NCI-H345 (cell line): ENCODE results near the gene SLC2A11.

Source experiments
- DNase-seq: peaks from one replicate; lab custom pipeline; 2025; lab: John Stamatoyannopoulos, UW

Gene SLC2A11

GRCh38 chr22:23832226-23833016 is 25.3 kb upstream of the SLC2A11 start:
- DNase-seq = no peak

- DNase-seq = no peak
These were observed 24.5 kb upstream of the SLC2A11 start for GRCh38 chr22:23833017-23833751.

DNA sequence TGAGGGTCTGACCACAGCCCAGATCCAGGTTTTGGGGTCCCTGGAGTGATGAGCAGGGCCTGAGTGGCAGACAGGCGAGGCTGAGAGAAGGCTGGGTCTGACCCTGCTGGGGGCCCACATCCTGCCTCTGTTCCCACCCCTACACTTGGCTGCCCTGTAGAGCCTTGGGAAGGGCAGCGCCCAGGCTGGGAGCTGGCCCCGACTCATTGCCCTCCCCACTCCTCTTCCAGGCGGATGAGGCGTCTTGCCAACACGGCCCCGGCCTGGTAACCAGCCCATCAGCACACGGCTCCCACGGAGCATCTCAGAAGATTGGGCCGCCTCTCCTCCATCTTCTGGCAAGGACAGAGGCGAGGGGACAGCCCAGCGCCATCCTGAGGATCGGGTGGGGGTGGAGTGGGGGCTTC is 23.8 kb upstream of the SLC2A11 start:
- DNase-seq = no peak

GRCh38 chr22:23834406-23834792 is 23.3 kb upstream of the SLC2A11 start:
- DNase-seq = no peak

DNA sequence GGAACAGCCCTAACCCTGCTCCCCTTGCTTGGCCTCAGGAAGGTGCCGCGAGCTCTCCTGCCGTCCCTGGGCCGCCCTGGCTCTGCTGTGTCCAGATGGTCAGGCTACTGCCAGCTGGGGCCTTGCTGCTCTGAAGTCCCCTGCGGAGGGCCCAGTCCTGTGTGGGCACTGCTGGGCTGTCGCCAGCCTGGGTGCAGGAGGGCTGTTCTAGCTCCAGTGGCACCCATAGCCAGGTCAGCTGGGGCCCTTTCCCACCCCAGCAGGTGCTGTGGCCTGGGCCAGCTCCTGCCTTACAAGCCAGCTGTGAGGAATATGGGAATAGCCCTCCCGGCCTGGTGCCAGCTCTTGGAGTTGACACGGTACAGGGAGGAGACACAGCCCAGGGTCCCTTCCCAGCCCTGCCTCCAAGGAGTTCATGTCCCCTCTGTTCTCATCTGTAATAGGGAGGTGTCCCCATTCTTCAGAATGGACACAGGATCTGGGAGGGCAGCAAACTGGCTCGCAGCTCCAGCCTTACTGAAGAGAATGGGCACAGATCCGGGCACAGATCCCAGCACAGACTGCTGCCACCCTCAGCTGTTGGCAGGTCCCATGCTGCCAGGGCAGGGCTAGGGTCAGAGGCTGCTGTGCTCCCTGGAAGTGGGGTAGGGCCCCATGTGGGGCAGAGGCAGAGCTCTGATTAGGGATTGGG is 22.7 kb upstream of the SLC2A11 start:
- no peak for DNase-seq

- DNase-seq = no peak
These were observed 22.1 kb upstream of the SLC2A11 start for GRCh38 chr22:23835484-23836144.

- DNase-seq = no peak
These were observed 21.4 kb upstream of the SLC2A11 start for GRCh38 chr22:23836281-23836680.

DNA sequence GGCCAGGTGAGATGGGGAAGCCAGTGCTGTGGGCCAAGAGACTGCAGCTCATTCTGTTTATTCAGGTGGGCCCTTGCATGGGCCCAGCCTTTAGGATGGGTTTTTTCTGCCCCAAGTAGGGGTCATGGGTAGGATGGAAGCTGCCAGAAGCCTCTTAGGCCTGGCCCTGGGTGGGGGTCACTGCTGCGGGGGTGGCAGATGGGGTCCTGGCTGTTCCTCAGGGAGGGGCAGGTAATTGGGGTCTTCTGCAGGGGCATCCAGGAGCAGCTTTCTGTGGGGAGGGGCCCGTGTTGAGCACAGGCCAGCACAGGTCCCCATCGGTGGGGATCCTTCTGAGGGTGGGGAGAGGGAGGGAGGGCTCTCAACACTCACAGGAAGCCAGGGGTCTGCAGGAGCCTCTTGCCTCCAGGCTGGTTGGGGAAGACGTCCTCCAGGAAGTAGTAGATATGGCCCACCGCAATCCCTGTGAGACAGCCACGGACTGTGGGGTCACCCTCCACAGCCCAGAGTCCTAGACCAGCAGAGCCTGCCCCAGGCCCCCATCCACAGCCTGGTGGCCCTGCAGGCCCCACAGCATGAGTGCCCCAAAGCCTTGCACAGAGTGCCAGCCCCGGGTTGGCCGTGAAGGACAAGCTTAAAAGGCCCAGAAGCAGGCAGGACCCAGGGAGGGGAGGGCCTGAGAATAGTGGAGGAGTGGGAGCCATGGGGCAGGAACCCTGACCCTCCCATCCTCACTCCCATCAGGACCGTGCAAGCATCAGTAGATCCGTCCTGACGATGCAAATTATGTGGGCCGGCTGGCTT is 20.8 kb upstream of the SLC2A11 start:
- no peak for DNase-seq

GRCh38 chr22:23837496-23837859 is 20.2 kb upstream of the SLC2A11 start:
- DNase-seq = no peak

DNA sequence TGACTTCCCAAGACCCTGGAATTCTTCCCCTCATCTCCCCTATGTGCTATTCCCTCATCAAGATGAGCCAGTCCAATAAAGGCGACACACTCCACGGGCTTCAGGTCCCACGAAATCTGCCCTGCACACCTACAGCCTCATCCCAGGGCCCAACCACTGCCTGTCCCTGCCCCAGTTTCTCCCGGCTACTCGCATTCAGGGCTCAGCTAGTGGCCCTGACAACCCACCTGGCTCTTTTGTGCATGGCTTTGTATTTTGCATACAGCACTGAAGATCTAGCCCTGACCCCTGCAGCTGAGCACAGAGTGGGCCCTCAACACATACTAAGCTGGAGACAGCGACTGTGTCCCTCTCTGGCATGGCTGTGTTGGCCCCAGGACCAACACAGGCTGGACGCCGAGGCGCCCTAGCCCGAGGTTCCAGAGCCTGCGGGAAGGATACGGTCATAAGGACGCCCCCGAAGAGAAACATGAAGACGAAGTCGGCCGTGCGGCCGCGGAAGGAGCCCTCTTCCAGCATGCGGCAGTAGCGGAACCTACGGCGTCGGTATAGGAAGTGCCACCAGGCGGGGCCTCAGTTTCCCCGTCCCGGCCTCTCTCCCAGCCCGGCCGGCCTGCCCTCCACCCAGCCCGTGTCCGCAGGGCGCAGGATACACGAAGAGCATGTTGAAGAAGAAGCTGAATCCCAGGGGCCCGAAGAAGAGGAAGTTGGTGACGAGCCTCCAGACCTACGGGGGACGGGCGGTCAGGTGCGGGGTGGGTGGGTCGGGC is 19.6 kb upstream of the SLC2A11 start:
- DNase-seq = peak; percentile 37

- DNase-seq = peak; percentile 100
These were observed 18.8 kb upstream of the SLC2A11 start, which contains the start of gene DERL3 for GRCh38 chr22:23838681-23839468. Gene DERL3, minus strand, starts transcription at chr22:23839006. Its CDS starts 19 bp downstream, at chr22:23838987.

DNA sequence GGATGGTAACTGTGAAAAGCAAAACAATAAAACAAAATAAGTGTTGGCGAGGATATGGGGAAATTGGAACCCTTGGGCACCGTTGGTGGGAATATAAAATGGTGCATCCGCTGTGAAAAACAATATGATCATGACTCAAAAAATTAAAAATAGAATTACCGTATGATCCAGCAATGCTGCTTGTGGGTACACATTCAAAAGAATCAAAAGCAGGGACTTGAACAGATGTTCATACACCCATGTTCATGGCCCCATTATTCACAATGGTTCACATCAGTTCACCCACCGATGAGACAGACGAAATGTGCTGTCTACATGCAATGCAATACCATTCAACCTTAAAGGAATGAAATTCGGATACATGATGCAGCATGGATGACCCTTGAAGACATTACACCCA is 17.6 kb upstream of the SLC2A11 start:
- no peak for DNase-seq

- DNase-seq = no peak
These were observed 16.4 kb upstream of the SLC2A11 start for GRCh38 chr22:23841292-23841691.

GRCh38 chr22:23841736-23842445 is 15.8 kb upstream of the SLC2A11 start:
- no peak for DNase-seq

GRCh38 chr22:23842599-23842998 is 15.1 kb upstream of the SLC2A11 start:
- DNase-seq = no peak

DNA sequence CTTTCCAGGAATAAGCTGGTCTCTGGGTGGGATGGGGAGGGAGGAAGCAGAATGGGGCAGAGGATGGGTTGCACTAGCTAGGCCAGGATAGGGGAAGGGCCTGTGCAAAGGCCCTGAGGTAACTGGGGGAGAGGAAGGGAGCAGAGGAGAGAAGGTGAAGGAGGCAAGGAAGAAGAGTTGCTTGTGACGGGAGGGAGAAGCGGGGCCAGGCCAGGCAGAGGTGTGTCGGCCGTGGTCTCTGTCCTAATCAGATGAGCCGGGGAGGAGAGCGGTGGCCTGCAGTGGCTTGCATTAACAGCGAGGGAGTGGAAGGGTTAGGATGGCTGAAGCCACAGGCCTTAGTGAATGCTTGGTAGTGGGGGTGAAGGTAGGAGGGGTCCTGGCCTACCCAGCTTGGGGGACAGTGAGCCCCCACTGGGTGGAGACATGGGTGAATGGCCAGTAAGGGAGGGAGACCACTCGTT is 12.9 kb upstream of the SLC2A11 start:
- DNase-seq = no peak

DNA sequence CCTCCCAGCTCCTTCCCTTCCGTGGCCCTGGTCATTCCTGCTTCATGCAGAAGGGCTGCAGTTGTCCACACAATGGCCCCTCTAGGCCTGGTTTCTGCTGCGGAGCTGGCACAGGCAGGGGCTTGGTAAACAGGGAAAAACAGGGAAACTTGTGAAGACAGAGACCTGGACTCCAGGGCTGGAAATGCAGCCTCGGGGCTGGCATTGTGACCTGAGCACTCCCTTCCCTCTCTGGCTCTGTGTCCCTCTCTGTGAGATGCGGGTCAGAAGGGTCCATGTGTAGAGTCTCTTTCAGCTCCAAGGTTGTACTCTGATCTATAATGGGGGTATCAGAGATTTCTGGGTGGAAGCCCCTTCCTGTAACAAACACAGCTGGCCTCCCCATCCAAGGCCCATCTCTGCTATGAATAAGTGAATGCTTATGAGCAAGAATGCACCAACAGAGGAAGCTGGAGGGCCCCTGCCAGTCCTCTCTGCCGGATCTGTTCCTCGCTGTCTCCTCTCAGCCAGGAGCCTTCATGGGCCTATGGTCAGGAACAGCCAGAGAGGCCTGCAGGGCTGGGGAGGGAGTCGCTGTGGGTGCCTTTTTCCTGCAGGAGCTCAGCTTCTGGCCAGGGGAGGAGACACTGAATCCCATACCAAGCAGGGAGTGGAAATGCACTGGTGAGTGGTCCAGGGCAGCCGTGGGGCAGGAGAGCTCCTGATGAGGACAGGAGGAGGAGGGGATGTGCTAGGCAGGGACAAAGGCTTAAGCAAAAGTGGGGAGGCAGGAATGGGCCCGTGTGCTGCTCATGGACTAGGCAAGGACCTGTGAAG is 12.2 kb upstream of the SLC2A11 start:
- no peak for DNase-seq

GRCh38 chr22:23846081-23846469 is 11.6 kb upstream of the SLC2A11 start:
- DNase-seq = no peak
